Endothelial cell (in vitro differentiated cells): Measurements from ENCODE around the gene OXA1L. TPM values are rescaled to one million over a fixed set of nuclear protein-coding genes. Genes with fewer than 3 reads are reported as not detected.

Experiments used
- DNase-seq: peaks from one replicate; pipeline ENCODE4 v3.0.0; 2021; ENCODE audit warnings: low spot score
- H3K27ac Mint-ChIP-seq: one replicate; pipeline ENCODE4 v1.8.0; 2021; ENCODE audit warnings: mixed read lengths, inconsistent platforms; ENCODE audit not compliant: unreplicated experiment
- H3K27me3 Mint-ChIP-seq: one replicate; pipeline ENCODE4 v1.8.0; 2021; ENCODE audit warnings: mild to moderate bottlenecking, moderate library complexity, mixed read lengths, inconsistent platforms; ENCODE audit not compliant: unreplicated experiment
- H3K36me3 Mint-ChIP-seq: one replicate; pipeline ENCODE4 v1.8.0; 2021; ENCODE audit warnings: mild to moderate bottlenecking, low read depth, mixed read lengths, inconsistent platforms; ENCODE audit not compliant: unreplicated experiment
- H3K4me1 Mint-ChIP-seq: one replicate; pipeline ENCODE4 v1.8.0; 2021; ENCODE audit warnings: mild to moderate bottlenecking, mixed read lengths, inconsistent platforms; ENCODE audit not compliant: unreplicated experiment
- H3K4me3 Mint-ChIP-seq: one replicate; pipeline ENCODE4 v1.8.0; 2021; ENCODE audit warnings: mild to moderate bottlenecking, mixed read lengths, inconsistent platforms; ENCODE audit not compliant: unreplicated experiment
- H3K9me3 Mint-ChIP-seq: one replicate; pipeline ENCODE4 v1.8.0; 2021; ENCODE audit warnings: mixed read lengths, inconsistent platforms; ENCODE audit not compliant: unreplicated experiment
- CTCF ChIP-seq: fragments of 200-600 bp; sonication (generic); IDR thresholded peaks from one replicate; pipeline ENCODE4 v1.5.0; 2021; ENCODE audit warnings: antibody characterized with exemption; ENCODE audit not compliant: unreplicated experiment
- total RNA-seq: library from RNA; stranded (reverse); fragmentation: NEBNext Ultra II Directional; extraction: Animal tissue kit (Norgen Biotek cat#: 25700); gene quantifications from one replicate; pipeline ENCODE4 v1.2.1, GENCODE V29; 2021; ENCODE audit not compliant: unreplicated experiment

OXA1L gene
- total RNA-seq, 1 donor from 2014 or later = 168 TPM

- TF ChIP-seq CTCF = no peak
- H3K9me3 Mint-ChIP-seq = no peaks in the 10 kb centered on the region
- H3K4me3 Mint-ChIP-seq = no peak overlapping the region
- H3K27me3 Mint-ChIP-seq = no peaks in the 10 kb centered on the region
- H3K36me3 Mint-ChIP-seq = peaks cover 4% of the 10 kb centered on the region
- no peaks in the 10 kb centered on the region for H3K4me1 Mint-ChIP-seq
- DNase-seq = no peak
- H3K27ac Mint-ChIP-seq = no peak overlapping the region
Measured at GRCh38 chr14:22797017-22797917, 30.8 kb downstream of the OXA1L start.

- peaks cover 4% of the 10 kb centered on the region for H3K36me3 Mint-ChIP-seq
- no peaks in the 10 kb centered on the region for H3K9me3 Mint-ChIP-seq
- no peak overlapping the region for H3K27ac Mint-ChIP-seq
- no peak for DNase-seq
- TF ChIP-seq CTCF = no peak
- H3K27me3 Mint-ChIP-seq = no peaks in the 10 kb centered on the region
- H3K4me3 Mint-ChIP-seq = no peak overlapping the region
- H3K4me1 Mint-ChIP-seq = no peaks in the 10 kb centered on the region
Measured at GRCh38 chr14:22798528-22798927, 32.0 kb downstream of the OXA1L start.

- Mint-ChIP-seq H3K4me1 (no peaks in the 10 kb centered on the region), H3K4me3 (no peak overlapping the region), H3K27ac (no peak overlapping the region), H3K9me3 (no peaks in the 10 kb centered on the region), H3K27me3 (no peaks in the 10 kb centered on the region), H3K36me3 (peaks cover 4% of the 10 kb centered on the region)
- no peak for DNase-seq
- TF ChIP-seq CTCF = no peak
Measured at GRCh38 chr14:22800346-22800745, 33.9 kb downstream of the OXA1L start.

- Mint-ChIP-seq H3K27me3 (no peaks in the 10 kb centered on the region), H3K4me1 (no peaks in the 10 kb centered on the region), H3K27ac (no peak overlapping the region), H3K9me3 (no peaks in the 10 kb centered on the region), H3K4me3 (no peak overlapping the region), H3K36me3 (no peaks in the 10 kb centered on the region)
- TF ChIP-seq CTCF = no peak
- no peak for DNase-seq
Measured at GRCh38 chr14:22801716-22802115, 35.2 kb downstream of the OXA1L start.
